ENCODE data around the gene CARD10. TPM values are rescaled to one million over a fixed set of nuclear protein-coding genes. Genes with fewer than 3 reads are reported as not detected.
A peak's percentile ranks its signal among the peaks of the same experiment; 100 is the strongest.

Gene CARD10
- total RNA-seq, 3 donors from 2014 or later (not counting 1 experiment from before 2014, with no cell fraction given): 0.09 to 0.16 (median 0.10) TPM

GRCh38 chr22:37499027-37499707, 20.0 kb downstream of the CARD10 start:
- no peaks in the 10 kb centered on the region for H3K27me3 ChIP-seq (ENCODE audit: control insufficient read depth, insufficient read depth, low read length)
- intact Hi-C loops (cut with micrococcal nuclease): loop anchor here (10.0 kb wide), 1 partner anchor 184 kb away; no protein-coding TSS in a partner anchor
- H3K4me1 Mint-ChIP-seq: peaks cover 0 to 9% of the 10 kb centered on the region in 2 donors
- DNase-seq (no peak), ATAC-seq (no peak)
- 61% methylated on average over 12 of the region's 12 CpGs for WGBS (ENCODE audit: insufficient coverage)
- peaks cover 0 to 11% of the 10 kb centered on the region in 2 donors for H3K27me3 Mint-ChIP-seq (ENCODE audit: low read depth in 2 of 2)
- H3K9me3 ChIP-seq (ENCODE audit: control insufficient read depth, insufficient read depth, low read length): no peaks in the 10 kb centered on the region
- no peaks in the 10 kb centered on the region for H3K36me3 Mint-ChIP-seq
- H3K27ac ChIP-seq (ENCODE audit: low read length): no peak overlapping the region
- H3K4me3 Mint-ChIP-seq: no peak overlapping the region
- H3K36me3 ChIP-seq (ENCODE audit: control insufficient read depth, insufficient read depth, low read length): no peaks in the 10 kb centered on the region
- no peak overlapping the region for H3K4me3 ChIP-seq (ENCODE audit: low read length)
- H3K9me3 Mint-ChIP-seq: no peaks in the 10 kb centered on the region
- no peak overlapping the region for H3K27ac Mint-ChIP-seq
- no peak for TF ChIP-seq CTCF (IDR thresholded peaks at IDR 0.05)
- H3K4me1 ChIP-seq (ENCODE audit: control insufficient read depth, insufficient read depth, low read length): peaks cover 20% of the 10 kb centered on the region

- 35% methylated on average over 15 of the region's 15 CpGs for WGBS (ENCODE audit: insufficient coverage)
- peaks cover 20% of the 10 kb centered on the region for H3K4me1 ChIP-seq (ENCODE audit: control insufficient read depth, insufficient read depth, low read length)
- no peak overlapping the region for H3K4me3 ChIP-seq (ENCODE audit: low read length)
- ATAC-seq (peak; percentile 56 to 97 (median 95)), DNase-seq (peak; percentile 52 to 86)
- peak; percentile 64 for TF ChIP-seq CTCF (IDR thresholded peaks at IDR 0.05)
- Mint-ChIP-seq H3K9me3 (no peaks in the 10 kb centered on the region), H3K27ac (no peak overlapping the region), H3K4me3 (no peak overlapping the region), H3K36me3 (no peaks in the 10 kb centered on the region), H3K27me3 (ENCODE audit: low read depth in 2 of 2) (peaks cover 0 to 13% of the 10 kb centered on the region in 2 donors), H3K4me1 (peaks cover 5 to 13% of the 10 kb centered on the region in 2 donors)
- intact Hi-C loops (cut with micrococcal nuclease): loop anchor here (10.0 kb wide), 1 partner anchor 184 kb away; no protein-coding TSS in a partner anchor
- H3K9me3 ChIP-seq (ENCODE audit: control insufficient read depth, insufficient read depth, low read length): no peaks in the 10 kb centered on the region
- no peaks in the 10 kb centered on the region for H3K36me3 ChIP-seq (ENCODE audit: control insufficient read depth, insufficient read depth, low read length)
- H3K27me3 ChIP-seq (ENCODE audit: control insufficient read depth, insufficient read depth, low read length): no peaks in the 10 kb centered on the region
- H3K27ac ChIP-seq (ENCODE audit: low read length): no peak overlapping the region
Observed at GRCh38 chr22:37498289-37498909, 20.8 kb downstream of the CARD10 start.

- Mint-ChIP-seq H3K4me3 (no peak overlapping the region), H3K9me3 (no peaks in the 10 kb centered on the region), H3K27ac (no peak overlapping the region), H3K27me3 (ENCODE audit: low read depth in 2 of 2) (peaks cover 0 to 13% of the 10 kb centered on the region in 2 donors), H3K36me3 (no peaks in the 10 kb centered on the region), H3K4me1 (peaks cover 14 to 21% of the 10 kb centered on the region in 2 donors)
- ATAC-seq (no peak), DNase-seq (no peak)
- intact Hi-C loops (cut with micrococcal nuclease): loop anchor here (10.0 kb wide), 1 partner anchor 182 kb away; no protein-coding TSS in a partner anchor
- TF ChIP-seq CTCF (IDR thresholded peaks at IDR 0.05): no peak
- WGBS (ENCODE audit: insufficient coverage): 90% methylated on average over 12 of the region's 12 CpGs
- Histone ChIP-seq H3K4me1 (ENCODE audit: control insufficient read depth, insufficient read depth, low read length) (peaks cover 25% of the 10 kb centered on the region), H3K27ac (ENCODE audit: low read length) (no peak overlapping the region), H3K27me3 (ENCODE audit: control insufficient read depth, insufficient read depth, low read length) (no peaks in the 10 kb centered on the region), H3K9me3 (ENCODE audit: control insufficient read depth, insufficient read depth, low read length) (no peaks in the 10 kb centered on the region), H3K4me3 (ENCODE audit: low read length) (no peak overlapping the region), H3K36me3 (ENCODE audit: control insufficient read depth, insufficient read depth, low read length) (no peaks in the 10 kb centered on the region)
Observed at GRCh38 chr22:37497062-37497599, 22.1 kb downstream of the CARD10 start.

Data from natural killer cell (primary cell).